ENCODE measurements around the gene DOC2B.

- TF ChIP-seq CTCF (IDR thresholded peaks at IDR 0.05) (no peak), POLR2A (IDR thresholded peaks at IDR 0.05) (no peak)
These were observed 751 bp upstream of the DOC2B start for GRCh38 chr17:182050-182751.

Measured in lower leg skin (tissue), 3 donors.